ENCODE data around the gene LRIG1.

Gene LRIG1

DNA sequence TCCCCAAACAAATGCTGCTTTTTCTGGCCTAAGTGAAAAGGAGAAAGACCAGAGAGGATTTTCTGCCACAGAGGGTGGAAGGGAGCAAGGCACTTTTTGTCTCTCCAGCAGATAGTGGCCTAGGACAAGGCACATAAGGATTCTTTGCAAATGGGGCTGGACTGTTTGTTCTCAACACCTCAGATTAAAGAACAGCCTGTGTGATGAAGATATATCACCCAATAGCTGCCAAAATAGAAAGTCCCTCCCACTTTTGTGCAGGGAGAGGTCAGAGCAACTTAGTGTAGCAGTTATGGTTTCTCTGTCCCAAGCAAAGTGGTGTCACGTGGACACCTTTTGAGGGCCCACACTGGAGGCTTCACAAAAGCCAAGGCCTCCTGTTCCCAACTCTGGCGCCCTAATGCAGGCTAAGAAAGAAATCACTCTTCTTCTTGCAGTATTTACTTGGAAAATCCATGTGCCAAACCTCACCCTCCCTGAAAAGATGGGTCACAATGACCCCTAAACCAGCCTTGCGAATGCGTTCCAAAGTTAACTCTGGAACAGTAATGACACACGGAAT lies 84.9 kb downstream of the LRIG1 start:
- no peak for DNase-seq

DNA sequence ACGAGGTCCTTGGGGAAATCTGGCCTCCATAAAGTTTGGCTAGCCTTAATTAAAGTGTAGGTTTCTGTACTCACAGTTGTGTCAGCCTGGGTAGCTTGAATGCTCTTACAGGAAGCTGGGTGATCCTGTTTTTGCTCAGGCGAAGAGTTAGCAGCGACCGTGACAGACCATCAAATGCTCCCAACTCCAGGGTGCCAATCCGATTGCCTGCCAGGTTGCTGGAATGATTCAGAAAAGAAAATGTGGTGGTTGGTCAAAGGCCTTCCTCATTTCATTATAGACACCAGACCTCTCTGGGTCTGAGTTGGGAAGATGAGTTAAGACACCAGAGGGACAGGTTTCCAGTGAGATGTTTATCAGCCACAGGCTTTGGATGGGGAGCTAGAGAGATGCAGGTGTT lies 86.0 kb downstream of the LRIG1 start:
- DNase-seq, result no peak

DNA sequence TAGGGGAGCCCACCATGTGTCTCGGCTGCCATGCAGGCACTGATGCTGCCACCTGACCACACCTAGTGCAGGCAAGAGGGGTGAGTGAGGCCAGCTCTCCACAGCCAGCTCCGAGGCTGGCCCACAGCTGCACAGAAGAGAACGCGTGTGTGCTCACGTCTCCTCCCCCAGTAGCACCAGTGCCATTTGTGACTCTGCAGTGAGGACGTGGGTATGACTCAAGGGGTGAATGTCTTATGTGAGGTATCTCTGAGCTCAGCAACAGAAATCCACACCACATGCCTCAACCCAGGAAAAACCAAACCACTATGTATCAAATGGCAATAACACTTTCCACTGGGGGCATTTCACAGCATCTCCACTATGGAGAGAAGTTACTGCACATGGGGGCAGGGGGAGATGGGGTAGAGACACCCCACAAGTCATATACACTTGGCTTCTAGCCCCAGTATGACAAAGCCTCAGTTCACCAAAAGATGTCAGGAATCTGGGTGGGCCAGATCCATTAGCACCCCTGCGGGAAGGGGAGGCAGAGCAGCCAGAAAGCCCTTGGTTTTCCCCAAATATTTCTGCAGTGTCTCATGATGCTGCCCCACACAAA lies 87.6 kb downstream of the LRIG1 start:
- DNase-seq, result no peak

DNA sequence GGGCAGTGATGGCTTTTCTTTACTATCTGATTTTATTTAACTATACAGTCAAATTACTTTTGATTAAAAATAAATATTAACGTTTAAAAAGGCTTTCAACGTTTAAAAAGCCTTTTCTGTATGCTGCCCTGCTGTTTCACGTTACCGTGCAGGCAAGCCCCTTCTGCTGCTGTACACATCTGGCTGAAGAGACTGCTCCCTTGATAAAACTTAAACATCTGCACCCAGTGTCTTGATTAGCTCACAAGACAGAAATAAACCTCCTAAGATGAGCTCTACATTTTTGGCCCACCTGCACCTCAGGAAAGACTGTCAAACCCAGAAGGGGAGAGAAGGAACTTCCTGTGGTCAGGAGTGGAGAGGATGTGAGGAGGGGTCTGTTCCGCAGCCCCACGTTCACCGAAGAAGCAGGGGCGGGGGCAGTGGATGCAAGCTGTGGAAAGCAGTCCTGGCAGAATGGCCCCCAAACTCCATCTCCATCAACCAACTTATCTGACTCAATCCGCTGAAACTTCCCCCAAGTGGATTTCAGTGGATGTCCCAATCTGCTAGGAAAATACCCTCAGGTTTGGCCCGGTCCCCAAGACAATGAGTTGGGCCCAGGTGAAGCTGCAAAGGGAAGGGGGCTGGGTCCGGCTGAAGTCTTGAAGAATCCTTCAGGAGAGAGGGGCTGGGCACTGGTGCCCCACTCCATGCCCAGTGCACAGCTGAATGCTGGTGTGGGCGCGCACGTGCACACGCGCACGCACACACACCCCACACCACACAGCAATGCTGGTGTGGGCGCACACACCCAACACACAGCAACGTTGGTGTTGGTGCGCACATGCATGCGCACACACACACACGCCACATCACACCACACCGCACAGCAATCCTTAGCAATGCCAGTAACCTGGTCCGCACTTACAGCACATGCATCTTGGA lies 88.6 kb downstream of the LRIG1 start:
- no peak for DNase-seq

DNA sequence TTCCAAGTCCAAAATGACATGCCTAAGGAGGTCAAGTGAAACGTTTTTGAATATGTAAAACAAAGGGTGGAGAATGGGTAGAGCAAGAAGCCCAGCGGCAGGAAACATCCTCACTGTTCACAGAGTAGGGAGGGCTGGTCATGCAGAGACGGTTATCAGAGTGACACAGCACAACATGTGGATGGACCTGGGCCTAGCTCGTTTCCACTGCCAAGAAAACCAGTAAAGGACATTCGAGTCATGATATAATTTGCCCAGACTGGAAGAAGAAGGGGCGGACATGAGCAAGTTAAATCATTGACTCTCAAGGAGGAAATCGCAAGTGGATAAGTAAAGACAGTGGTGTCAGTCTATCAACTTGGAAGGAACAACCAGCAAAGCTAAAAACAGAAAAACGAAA lies 89.3 kb downstream of the LRIG1 start:
- DNase-seq, result no peak

DNA sequence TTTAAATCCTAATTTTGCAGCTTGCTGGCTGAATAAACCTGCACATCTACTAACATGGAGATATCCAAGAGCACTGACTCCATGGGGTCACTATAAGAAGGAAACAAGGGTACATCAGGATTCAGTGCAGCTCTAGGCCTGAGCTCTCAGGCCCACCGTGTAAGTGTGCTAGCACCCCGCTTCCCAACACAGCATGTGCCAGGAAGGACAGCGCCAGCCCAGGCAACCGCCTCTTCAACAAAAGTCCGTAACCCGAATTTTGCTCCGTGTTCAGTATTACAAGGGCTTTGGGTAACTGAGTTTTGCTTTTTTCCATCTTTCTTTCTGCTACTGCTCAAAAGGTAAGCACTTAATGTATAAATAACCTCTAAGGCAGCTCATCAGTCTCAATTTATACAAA lies 89.8 kb downstream of the LRIG1 start:
- no peak for DNase-seq

DNA sequence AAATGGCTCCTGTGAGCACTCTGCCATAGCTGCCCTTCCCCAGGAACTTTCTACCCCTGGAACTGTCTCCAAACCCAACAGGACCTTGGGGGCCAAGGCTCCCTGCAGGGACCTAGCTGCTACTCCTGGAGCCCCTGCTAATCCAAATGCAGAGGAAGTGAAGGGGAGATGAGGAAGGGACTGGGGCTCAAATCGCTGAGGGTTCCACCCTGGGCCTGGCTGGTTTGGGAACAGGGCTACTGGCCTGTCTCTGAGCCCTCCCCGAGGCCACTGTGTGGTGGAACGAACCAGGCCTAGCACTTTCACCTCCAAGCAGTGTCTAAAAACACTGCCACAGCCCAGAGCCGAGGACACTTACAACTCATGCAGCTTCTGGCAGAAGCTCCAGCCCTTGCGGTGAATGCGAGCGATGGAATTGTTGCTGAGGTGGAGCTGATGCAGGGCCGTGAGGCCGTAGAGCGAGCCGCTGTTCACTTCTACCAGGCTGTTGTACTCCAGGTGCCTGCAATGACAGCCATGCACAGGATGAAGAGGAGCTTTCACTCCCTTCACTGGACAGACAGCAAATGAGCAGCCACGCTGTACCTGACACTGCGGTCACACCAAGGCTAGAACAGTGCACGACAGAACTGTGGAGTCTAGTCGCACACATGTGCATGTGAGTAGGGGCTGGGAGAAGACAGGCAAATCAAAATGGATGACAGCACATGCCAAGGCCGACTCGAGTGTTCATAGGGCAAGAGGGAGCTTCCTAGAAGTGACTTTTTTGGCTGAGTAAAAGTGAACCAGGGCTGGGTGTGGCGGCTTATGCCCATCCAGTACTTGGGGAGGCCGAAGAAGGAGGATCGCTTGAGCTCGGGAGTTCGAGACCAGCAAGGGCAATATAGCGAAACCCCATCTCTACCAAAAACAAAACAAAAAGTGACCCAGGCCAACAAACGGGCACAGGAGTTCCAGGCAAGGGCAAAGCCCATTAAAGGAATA lies 90.8 kb downstream of the LRIG1 start:
- DNase-seq, result no peak

DNA sequence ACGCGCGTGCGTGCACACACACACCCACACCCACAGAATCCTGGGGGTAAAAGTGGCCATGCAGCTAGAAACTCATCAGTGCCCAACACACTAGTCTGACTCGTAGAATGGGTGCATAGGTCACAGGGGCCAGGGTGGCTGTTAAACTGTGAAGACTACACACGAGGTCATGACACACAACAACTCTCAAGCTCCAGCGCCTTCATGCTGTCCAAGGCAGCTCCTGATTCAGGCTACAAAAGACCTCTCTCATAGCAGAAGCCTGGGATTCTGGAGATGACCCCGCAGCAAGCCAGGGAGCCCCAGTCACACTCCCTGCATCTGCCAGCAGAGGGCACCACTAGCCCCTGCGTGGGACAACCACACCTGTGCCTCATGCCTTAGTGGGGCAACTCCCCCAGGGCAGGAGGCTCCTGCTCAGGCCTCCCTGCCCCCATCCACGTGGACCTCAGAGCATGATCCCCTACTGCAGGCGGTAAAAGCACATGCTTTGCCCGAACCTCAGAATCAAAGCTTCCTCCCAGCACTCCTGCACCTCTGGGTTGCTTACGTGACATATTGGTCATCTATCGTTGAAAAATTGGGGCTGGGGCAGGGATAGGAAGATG lies 93.1 kb downstream of the LRIG1 start:
- peak; percentile 60 for DNase-seq

DNA sequence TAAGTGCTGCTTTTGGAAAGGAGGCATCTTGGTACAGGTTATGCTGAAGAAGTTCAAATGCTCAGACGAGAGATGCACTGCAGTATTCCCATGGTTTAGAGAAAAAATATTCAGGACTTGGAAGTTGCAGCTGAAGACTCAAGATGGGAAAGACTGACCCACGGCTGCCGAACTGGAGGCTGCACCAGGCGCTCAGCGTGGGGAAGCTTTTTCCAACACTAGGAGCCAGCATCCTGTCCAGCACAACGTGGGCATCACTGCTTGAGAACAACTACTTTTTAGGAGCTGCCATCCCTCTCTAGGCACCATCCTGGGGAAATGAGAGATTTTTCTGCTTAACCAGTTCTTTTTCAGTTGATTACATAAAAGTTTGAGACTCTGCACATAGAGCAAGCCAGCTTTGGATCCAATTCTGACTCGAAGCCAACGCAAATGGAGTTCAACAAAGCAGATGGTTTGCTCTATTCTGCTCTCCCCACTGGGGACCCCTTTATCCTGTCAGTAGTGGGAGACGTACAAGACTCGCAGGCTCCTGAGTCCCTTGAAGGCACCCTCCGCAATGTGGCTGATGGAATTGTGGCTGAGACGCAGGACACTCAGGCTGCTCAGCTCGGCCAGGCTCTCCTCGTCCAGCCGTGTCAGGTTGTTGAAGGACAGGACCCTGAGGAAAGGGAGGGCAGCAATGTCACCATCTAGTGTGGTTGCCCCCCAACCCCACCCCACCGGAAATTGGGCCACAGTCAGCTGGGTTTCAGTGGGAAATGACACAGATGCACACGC lies 93.8 kb downstream of the LRIG1 start:
- no peak for DNase-seq

DNA sequence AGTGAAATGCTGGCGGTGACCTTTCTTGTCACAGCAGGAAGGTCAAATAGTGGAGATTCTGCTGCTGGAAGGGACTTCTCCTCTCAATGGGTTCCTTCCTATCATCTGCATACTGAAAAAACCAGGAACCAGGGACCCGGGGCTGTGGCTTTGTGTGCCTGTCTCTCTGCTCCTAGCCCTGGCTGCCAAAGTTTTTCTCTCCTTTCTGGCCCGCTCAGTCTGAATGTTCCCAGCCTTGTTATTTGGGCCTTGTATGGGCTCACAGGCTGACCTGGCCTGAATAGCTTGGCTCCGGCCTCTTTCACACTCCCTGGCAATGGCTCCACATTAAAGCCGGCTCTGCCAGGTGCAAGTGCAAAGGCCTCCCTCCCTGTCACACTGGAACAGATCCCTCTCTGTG lies 94.7 kb downstream of the LRIG1 start:
- no peak for DNase-seq

DNA sequence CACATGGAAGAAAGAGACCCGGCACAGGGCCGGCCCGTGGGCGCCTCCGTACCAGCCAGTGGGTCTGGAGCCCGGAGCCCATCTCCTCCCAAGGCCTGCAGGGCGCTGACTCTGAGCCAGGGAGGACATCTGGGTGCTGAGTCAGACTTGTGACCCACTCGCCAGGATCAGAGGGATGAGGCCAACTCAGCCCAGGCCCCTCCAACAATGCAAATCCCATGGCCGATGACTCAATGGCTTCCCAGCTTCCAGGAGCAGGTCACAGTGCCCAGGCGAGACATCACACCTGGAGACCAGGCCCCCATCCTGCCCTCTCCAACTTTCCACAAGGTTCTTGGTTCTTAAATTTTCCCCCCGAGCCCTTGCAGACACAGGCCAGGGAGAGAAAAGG lies 95.1 kb downstream of the LRIG1 start:
- DNase-seq, result no peak

DNA sequence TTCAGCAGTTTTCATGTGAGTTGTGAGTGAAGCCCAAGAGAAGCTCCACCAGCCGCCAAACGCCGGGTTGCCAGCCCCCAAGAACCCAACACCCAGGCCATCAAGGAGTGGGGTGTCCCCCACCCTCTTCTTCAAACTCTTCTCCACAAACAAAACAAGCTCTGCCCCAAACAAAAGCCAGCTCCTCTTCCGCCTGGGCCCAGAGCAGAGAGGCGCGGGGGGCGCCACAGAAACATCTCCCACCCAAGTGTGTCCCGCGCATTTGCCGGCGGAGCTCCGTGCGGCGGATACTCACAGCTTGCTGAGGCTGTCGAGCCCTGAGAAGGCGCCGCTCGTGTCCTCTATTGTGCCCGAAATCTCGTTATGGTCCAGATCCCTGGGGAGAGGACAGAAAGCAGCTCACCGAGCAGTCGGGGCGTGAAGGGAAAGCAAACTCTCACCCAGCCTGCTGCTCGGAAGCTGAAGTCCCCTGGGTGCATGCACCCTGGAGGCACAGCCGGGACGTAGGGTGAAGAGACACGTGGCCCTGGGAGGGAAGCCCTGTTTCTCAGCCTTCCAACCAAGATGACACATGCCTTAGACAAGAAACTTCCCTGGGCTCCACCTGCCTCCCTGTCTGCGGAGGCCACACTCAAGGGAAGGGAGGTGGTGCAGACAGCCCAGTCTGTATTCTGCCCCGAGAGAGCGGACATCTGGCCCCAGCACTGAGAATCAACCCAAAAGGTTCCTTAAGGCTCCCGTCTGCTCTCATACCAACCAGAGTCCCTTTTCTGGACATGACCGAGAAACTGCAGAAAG lies 95.7 kb downstream of the LRIG1 start:
- DNase-seq, result no peak

DNA sequence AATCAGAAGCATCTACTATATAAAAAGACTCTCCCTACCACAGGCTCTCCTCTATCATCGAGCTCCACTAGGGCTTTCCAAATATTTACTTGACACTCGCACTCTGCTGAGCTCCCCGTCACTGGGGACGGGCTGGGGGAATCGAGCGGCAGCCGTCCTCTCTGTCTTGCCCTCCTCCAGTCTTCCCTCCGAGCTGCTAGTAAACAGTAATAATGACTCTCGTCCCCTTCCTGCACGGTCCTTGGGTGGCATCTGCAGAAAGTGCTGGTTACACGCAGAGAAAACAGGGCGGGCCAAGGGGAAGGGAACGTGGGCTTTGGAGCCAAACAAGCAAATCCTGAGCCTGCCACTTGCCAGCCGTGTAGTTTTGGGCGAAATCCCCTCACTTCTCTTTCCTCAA lies 96.6 kb downstream of the LRIG1 start:
- no peak for DNase-seq

DNA sequence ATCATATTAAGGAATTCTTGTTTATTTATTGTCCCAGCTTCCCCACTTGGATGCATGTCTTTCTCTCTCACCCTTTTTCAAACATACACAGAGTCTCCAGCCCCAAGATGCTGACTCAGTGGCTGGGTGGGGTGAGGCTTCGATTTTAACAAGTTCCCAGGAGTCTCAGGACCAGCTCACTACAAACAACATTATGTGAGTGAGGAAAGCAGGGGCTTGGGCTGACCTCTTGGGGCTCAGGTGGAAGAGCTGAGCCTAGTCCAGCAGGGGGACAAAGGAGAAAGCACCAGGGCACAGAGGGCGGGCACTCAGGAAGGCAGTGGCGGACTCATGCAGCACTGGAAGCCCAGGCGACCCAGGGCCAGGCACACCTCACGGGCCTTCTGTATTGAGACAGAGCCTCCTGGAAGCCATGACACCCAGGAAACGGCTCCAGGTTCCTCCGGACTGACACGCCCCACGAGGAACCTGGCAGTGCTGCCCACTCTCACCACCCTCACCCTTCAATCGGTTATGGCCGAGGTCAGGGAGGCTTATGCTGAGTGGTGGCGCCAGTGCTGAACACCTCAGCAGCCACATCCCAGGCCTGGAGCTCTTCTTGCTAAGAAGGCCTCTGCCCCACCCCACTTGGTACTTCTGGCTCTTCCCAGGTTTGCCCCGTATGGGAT lies 97.4 kb downstream of the LRIG1 start:
- DNase-seq, result no peak

DNA sequence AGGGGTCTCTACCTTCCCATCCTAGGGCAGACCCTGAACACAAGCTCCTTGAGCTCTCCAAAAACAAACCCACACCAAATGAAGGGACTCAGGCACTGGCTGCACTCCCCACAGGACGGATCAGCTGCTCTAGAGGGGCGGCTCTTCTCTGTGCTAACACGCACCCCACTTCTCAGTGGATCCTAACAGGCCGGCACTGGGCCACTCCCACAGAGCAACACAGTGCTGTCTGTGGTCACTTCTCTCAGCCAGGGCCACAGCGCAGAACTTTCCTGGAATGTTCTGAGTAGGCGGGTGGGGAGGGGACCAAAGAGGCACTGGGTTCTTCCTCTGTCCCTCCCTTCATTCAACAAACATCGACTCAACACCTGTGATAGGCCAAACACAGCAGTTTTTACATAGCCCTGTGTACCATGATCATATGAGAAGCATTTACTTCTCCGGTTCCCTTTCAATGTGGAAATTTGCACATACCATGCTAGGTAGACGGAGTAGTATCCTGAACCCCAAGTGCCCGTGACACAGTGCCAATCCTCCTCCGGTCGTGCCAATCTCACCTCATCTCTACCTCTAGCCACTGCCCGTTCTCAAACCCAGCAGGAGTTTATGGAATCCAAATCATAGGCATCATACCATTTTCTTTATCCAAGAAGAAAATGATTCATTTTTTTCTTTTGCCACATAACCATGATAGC lies 98.1 kb downstream of the LRIG1 start:
- no peak for DNase-seq

DNA sequence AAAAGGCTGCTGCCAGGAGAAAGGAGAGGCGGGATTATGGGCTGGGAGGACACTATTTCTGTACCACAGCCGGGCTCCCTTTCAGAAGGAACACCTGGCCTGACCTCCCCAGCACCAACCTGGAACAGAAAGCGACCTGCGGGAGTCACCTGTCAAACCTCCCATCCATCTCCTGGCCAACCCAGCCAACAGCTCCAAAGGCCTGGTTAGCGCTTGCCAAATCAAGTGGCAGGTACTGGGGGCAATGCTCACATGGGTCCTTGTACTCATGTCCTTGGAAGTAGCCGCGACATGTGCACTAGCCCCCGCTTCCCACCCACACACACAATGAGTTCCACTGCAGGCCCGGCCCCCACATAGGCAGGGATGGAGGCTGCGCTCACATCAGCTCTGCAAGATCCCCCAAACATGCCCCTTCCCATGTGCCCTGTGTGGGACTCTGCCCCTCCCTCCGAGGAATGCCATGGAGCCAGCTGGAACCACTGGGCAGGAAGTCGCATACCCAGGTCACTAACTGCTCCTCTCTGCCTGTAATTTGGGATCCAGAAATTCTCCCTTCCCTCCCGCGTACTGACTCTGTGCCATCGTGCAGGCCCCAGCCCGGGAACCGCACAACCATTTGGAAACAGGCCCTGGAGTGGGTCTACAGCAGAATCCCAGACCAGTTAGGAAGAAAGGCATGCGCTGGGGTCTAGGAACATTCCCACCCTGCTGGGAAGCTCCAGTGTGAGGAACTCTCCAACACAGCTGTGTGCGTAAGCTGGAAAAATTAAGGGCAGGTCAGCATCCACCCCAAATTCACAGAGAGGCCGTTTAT lies 98.9 kb downstream of the LRIG1 start:
- no peak for DNase-seq

DNA sequence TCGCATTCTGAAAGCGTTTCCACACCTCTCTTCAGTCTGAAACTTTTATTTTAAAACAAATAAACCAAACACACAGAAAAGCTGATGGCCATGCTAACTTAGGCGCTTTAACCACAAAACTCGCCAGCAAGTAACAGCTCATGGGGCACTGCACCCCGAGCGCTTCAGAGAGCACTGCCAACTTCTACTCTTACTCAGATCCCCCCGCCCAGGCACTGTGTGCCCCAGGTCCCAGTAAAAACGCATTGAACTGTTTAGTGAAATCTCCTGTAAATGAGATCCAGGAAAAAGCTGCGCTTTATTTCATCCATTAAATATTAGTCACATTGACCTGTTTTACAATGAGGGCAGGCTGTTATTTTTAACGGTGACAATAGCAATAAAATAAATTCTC lies 99.7 kb downstream of the LRIG1 start:
- DNase-seq, result no peak

DNA sequence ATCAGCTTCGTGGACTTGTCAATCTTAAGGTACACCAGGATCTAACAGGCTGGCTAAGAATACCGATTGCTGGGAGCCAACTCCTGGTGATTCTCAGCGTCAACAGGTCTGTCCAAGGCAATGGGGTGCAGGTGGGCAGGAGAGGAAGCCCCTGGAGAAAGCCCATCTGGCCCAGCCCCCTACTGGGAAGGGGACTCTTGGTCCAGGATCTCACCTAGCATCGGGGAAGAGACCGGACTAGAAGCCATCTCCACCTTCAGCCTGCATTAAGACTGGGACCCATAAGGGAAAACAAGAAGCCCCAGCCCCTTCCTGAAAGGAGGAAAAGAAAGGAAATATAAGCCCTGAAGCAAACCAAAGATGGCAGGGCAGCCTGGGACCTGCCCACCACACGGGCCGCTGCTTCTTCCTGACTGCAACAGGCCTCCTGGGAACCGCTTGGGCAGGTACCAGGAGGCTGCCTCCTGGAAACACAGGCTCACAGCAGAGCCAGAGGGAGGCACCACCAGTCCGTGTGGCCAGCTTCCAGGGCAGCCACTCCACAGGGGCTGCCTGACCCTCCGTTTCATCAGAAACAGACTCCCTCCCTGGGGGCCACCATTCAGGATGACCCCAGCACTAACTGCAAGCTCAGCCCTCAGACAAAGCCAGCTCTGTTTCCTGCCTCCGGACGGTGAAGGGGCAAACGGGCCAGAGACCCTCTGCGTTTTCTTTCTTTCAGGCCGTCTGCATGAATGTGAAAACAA lies 100.2 kb downstream of the LRIG1 start:
- no peak for DNase-seq

All from CD4-positive, alpha-beta T cell treated with Interferon gamma for 1 hour (primary cell).